SK-N-SH (cell line): ENCODE results near the gene PWWP2B. TPM values are rescaled to one million over a fixed set of nuclear protein-coding genes. Genes with fewer than 3 reads are reported as not detected.

ENCODE experiments used
- CTCF ChIA-PET: fragments of 300-600, 350-600 bp; formaldehyde crosslinking; extraction: SDS; loops from one replicate; lab custom pipeline; 2021; lab: Yijun Ruan, JAX
- POLR2A ChIA-PET: fragments of 350-600 bp; sonication (Branson Sonifier 250); formaldehyde crosslinking; extraction: SDS; loops from one replicate; lab custom pipeline; 2020; ENCODE audit warnings: antibody characterized with exemption, inconsistent platforms; lab: Yijun Ruan, JAX
- DNase-seq: peaks from one replicate; pipeline ENCODE4 v3.0.0; 2012
- H2AFZ ChIP-seq: fragments of 200-600 bp; sonication (generic); 2 replicates; pipeline ENCODE4 v1.8.1; 2016; ENCODE audit warnings: antibody characterized with exemption, mild to moderate bottlenecking, low read depth
- H3F3A ChIP-seq: fragments of 200-600 bp; sonication (generic); replicated peaks from 2 replicates; pipeline ENCODE3; 2016; ENCODE audit warnings: antibody characterized with exemption, mild to moderate bottlenecking; ENCODE audit not compliant: insufficient read depth
- H3K27ac ChIP-seq, 2 experiments: fragments of 200-500 bp in 1 of 2; fragments of 200-600 bp in 1 of 2; sonication (Bioruptor generic) in 1 of 2; sonication (generic), shearing (Covaris generic) in 1 of 2; 2 replicates each; pipeline versions ENCODE4 v1.5.1 to v1.6.1; 2014 to 2016; ENCODE audit warnings: low read depth in 2 of 2, inconsistent platforms in 1 of 2, low read length in 1 of 2, mild to moderate bottlenecking in 1 of 2, mixed read lengths in 1 of 2
- H3K27me3 ChIP-seq: fragments of 200-600 bp; sonication (generic), shearing (Covaris generic); 2 replicates; pipeline ENCODE4 v1.6.1; 2016; ENCODE audit warnings: mixed run types; ENCODE audit not compliant: insufficient read depth
- H3K36me3 ChIP-seq, 2 experiments: fragments of 200-500 bp in 1 of 2; fragments of 200-600 bp in 1 of 2; sonication (Bioruptor generic) in 1 of 2; sonication (generic) in 1 of 2; replicated peaks in 1 of 2; 2 replicates each; pipeline versions ENCODE3 to v1.5.1; 2014 to 2016; ENCODE audit warnings: low read length in 1 of 2, mild to moderate bottlenecking in 1 of 2; ENCODE audit not compliant: insufficient read depth in 2 of 2, control insufficient read depth in 1 of 2
- H3K4me1 ChIP-seq, 2 experiments: fragments of 200-500 bp in 1 of 2; fragments of 200-600 bp in 1 of 2; sonication (Bioruptor generic) in 1 of 2; sonication (generic), shearing (Covaris generic) in 1 of 2; 2 replicates each; pipeline versions ENCODE4 v1.5.1 to v1.6.1; 2014 to 2016; ENCODE audit warnings: low read depth in 1 of 2, low read length in 1 of 2, mixed run types in 1 of 2; ENCODE audit not compliant: insufficient read depth in 2 of 2, control insufficient read depth in 1 of 2
- H3K4me2 ChIP-seq: fragments of 200-600 bp; sonication (generic), shearing (Covaris generic); 2 replicates; pipeline ENCODE4 v1.6.1; 2017; ENCODE audit warnings: mixed run types
- H3K4me3 ChIP-seq, 2 experiments: fragments of 200-500 bp in 1 of 2; fragments of 200-600 bp in 1 of 2; sonication (Bioruptor generic) in 1 of 2; sonication (generic), shearing (Covaris generic) in 1 of 2; 2 replicates each; pipeline versions ENCODE4 v1.5.1 to v1.8.1; 2014 to 2016; ENCODE audit warnings: low read depth in 2 of 2, inconsistent platforms in 1 of 2, low read length in 1 of 2, mild to moderate bottlenecking in 1 of 2, mixed read lengths in 1 of 2, moderate library complexity in 1 of 2
- H3K79me2 ChIP-seq: fragments of 200-600 bp; sonication (generic); 2 replicates; pipeline ENCODE4 v1.8.1; 2017; ENCODE audit warnings: mild to moderate bottlenecking; ENCODE audit not compliant: insufficient read depth
- H3K9ac ChIP-seq: fragments of 200-600 bp; sonication (generic); 2 replicates; pipeline ENCODE4 v1.6.1; 2017; ENCODE audit warnings: mixed run types
- H3K9me2 ChIP-seq: fragments of 200-600 bp; sonication (generic); 2 replicates; pipeline ENCODE4 v1.6.1; 2017; ENCODE audit warnings: mixed run types
- H3K9me3 ChIP-seq: fragments of 200-600 bp; sonication (generic); 2 replicates; pipeline ENCODE4 v1.6.1; 2017; ENCODE audit warnings: mixed run types, mild to moderate bottlenecking, moderate library complexity
- H4K20me1 ChIP-seq: fragments of 200-600 bp; sonication (generic); 2 replicates; pipeline ENCODE4 v1.6.1; 2017; ENCODE audit warnings: mild to moderate bottlenecking, mixed run types; ENCODE audit not compliant: insufficient read depth
- ELF1 ChIP-seq: IDR thresholded peaks from 2 replicates; pipeline ENCODE4 v1.4.0; 2012
- FOXM1 ChIP-seq: IDR thresholded peaks from 2 replicates; pipeline ENCODE4 v1.4.0; 2012; ENCODE audit warnings: low read depth, mild to moderate bottlenecking
- GABPA ChIP-seq: IDR thresholded peaks from 2 replicates; pipeline ENCODE4 v1.4.0; 2012; ENCODE audit warnings: low read depth, mild to moderate bottlenecking
- IRF3 ChIP-seq: fragments of 150-350 bp; IDR thresholded peaks from 2 replicates; pipeline ENCODE4 v1.6.1; 2016; ENCODE audit warnings: mild to moderate bottlenecking, low read depth, low read length
- MXI1 ChIP-seq: IDR thresholded peaks from 2 replicates; pipeline ENCODE4 v1.6.1; 2012; ENCODE audit warnings: mild to moderate bottlenecking, low read depth, low read length, improper control_type of control experiment
- RXRA ChIP-seq: IDR thresholded peaks from 2 replicates; pipeline ENCODE4 v1.4.0; 2012; ENCODE audit warnings: low read depth, mild to moderate bottlenecking, borderline replicate concordance
- TCF12 ChIP-seq: IDR thresholded peaks from 2 replicates; pipeline ENCODE4 v1.4.0; 2012
- YY1 ChIP-seq: IDR thresholded peaks from 2 replicates; pipeline ENCODE4 v1.4.0; 2012; ENCODE audit warnings: low read depth, mild to moderate bottlenecking
- ZBTB33 ChIP-seq: IDR thresholded peaks from 2 replicates; pipeline ENCODE4 v1.4.0; 2012; ENCODE audit warnings: low read depth, borderline replicate concordance
- WGBS: methylation state at CpG from one replicate; pipeline ENCODE4 v1.1.6; 2017; ENCODE audit warnings: low lambda C conversion rate; 5-methylcytosine and 5-hydroxymethylcytosine counted together
- polyA plus RNA-seq, 3 experiments: library from polyadenylated mRNA; depleted of rRNA; stranded (reverse); fragments of >200 nt; gene quantifications; 2 replicates each; pipeline ENCODE4 v1.2.3, GENCODE V29; 2012

The PWWP2B gene
- polyA plus RNA-seq, 1 of the 3 experiments (the other 2 are of a cell fraction) = 2.4 TPM

GRCh38 chr10:132390170-132390920 is 6.7 kb upstream of the PWWP2B start:
- H3K27ac ChIP-seq = no peak overlapping the region
- H3K27me3 ChIP-seq = no peaks in the 10 kb centered on the region
- H3K9ac ChIP-seq = no peak overlapping the region
- no peak overlapping the region for H3K4me3 ChIP-seq
- no peaks in the 10 kb centered on the region for H3F3A ChIP-seq
- no peak for TF ChIP-seq IRF3
- TF ChIP-seq ZBTB33 = no peak
- H3K36me3 ChIP-seq = no peaks in the 10 kb centered on the region
- WGBS = 77% methylated on average over 7 of the region's 8 CpGs
- CTCF ChIA-PET = interaction anchor here (1.0 to 1.2 kb wide), 5 partner anchors 8 to 265 kb away, joined by 3 to 5 read pairs (median 4); no protein-coding TSS in a partner anchor
- no peaks in the 10 kb centered on the region for H3K9me2 ChIP-seq
- H2AFZ ChIP-seq = no peak overlapping the region
- no peaks in the 10 kb centered on the region for H3K9me3 ChIP-seq
- H3K4me2 ChIP-seq = no peak overlapping the region
- POLR2A ChIA-PET = interaction anchor here (0.6 kb wide), 1 partner anchor 21 kb away, joined by 3 read pairs; no protein-coding TSS in a partner anchor
- no peak for DNase-seq
- no peaks in the 10 kb centered on the region for H3K79me2 ChIP-seq
- H4K20me1 ChIP-seq = no peaks in the 10 kb centered on the region
- peaks cover 0 to 4% of the 10 kb centered on the region in 2 experiments; a peak in 2 of 4 replicates for H3K4me1 ChIP-seq

- H3K4me2 ChIP-seq = no peak overlapping the region
- H3K9me3 ChIP-seq = no peaks in the 10 kb centered on the region
- H3K9ac ChIP-seq = no peak overlapping the region
- no peaks in the 10 kb centered on the region for H4K20me1 ChIP-seq
- H3K4me1 ChIP-seq = peaks cover 0 to 11% of the 10 kb centered on the region in 2 experiments; a peak in 2 of 4 replicates
- no peak for DNase-seq
- no peaks in the 10 kb centered on the region for H3K79me2 ChIP-seq
- TF ChIP-seq RXRA (no peak), FOXM1 (no peak), IRF3 (no peak), ZBTB33 (no peak), MXI1 (no peak), YY1 (no peak), TCF12 (no peak), ELF1 (no peak), GABPA (no peak)
- WGBS = 76% methylated on average over 12 of the region's 19 CpGs
- no peaks in the 10 kb centered on the region for H3K27me3 ChIP-seq
- ChIA-PET CTCF (interaction anchor here (0.9 to 1.1 kb wide), 4 partner anchors 10 to 264 kb away, joined by 3 to 5 read pairs (median 4); no protein-coding TSS in a partner anchor), POLR2A (no interaction called here)
- H3F3A ChIP-seq = no peaks in the 10 kb centered on the region
- no peak overlapping the region for H3K4me3 ChIP-seq
- no peak overlapping the region for H3K27ac ChIP-seq
- no peaks in the 10 kb centered on the region for H3K36me3 ChIP-seq
- no peaks in the 10 kb centered on the region for H3K9me2 ChIP-seq
- no peak overlapping the region for H2AFZ ChIP-seq
These were observed 5.9 kb upstream of the PWWP2B start for GRCh38 chr10:132390921-132391675.
